A549 (cell line): ENCODE measurements around the gene TREX2.

Experiments used
- CTCF ChIP-seq: fragments of >200 bp; sonication (Bioruptor Twin); formaldehyde crosslinking; IDR thresholded peaks from 3 replicates; pipeline ENCODE4 v1.5.1; 2016
- MAFK ChIP-seq: fragments of 450-650 bp; IDR thresholded peaks from 2 replicates; pipeline ENCODE4 v1.6.1; 2014; ENCODE audit not compliant: partially characterized antibody
- MYC ChIP-seq: IDR thresholded peaks from 2 replicates; pipeline ENCODE4 v1.6.1; 2012; ENCODE audit warnings: mild to moderate bottlenecking, inconsistent platforms, low read length, improper control_type of control experiment, borderline replicate concordance
- POLR2A ChIP-seq: IDR thresholded peaks from 2 replicates; pipeline ENCODE4 v1.6.1; 2012; ENCODE audit warnings: mild to moderate bottlenecking, low read length
- RAD21 ChIP-seq, 2 experiments: fragments of >200 bp in 1 of 2; sonication (Bioruptor Twin) in 1 of 2; formaldehyde crosslinking in 1 of 2; IDR thresholded peaks in 1 of 2; conservative IDR thresholded peaks in 1 of 2; 2 replicates in 1 of 2; 3 replicates in 1 of 2; pipeline ENCODE4 v1.6.1; 2012 to 2018; ENCODE audit warnings: inconsistent platforms in 1 of 2
- RCOR1 ChIP-seq: fragments of 150-350 bp; IDR thresholded peaks from 2 replicates; pipeline ENCODE4 v1.6.1; 2014; ENCODE audit warnings: antibody characterized with exemption, low read length, low read depth
- SMC3 ChIP-seq: fragments of >200 bp; sonication (Bioruptor Twin); formaldehyde crosslinking; IDR thresholded peaks from 3 replicates; pipeline ENCODE4 v1.6.1; 2018; ENCODE audit warnings: inconsistent platforms

- TF ChIP-seq SMC3, result no peak
- no peak for TF ChIP-seq RAD21 (conservative IDR thresholded peaks at IDR 0.05 in 1 of 2, IDR thresholded peaks at IDR 0.05 in 1 of 2)
- TF ChIP-seq CTCF, result no peak
- TF ChIP-seq MAFK, result no peak
- no peak for TF ChIP-seq POLR2A
- TF ChIP-seq MYC, result no peak
- no peak for TF ChIP-seq RCOR1
Observed at GRCh38 chrX:153410888-153411254, 35.0 kb downstream of the TREX2 start.
